Right kidney (tissue), 1 donor: Measurements from ENCODE around the gene ERC1.
"Not testable (repeated sequence)": the region's sequence is repeated elsewhere in the genome, so short reads cannot be mapped to it uniquely, and the experiment has no call there.

Experiments
- DNase-seq: peaks from one replicate; pipeline ENCODE4 v3.0.0-alpha.2; 2016

ERC1 gene

GRCh38 chr12:1226951-1227350, 235.9 kb downstream of the ERC1 start:
- no peak for DNase-seq

- DNase-seq: no peak
These were observed 243.1 kb downstream of the ERC1 start for GRCh38 chr12:1234073-1234472.

GRCh38 chr12:1246637-1247036, 255.6 kb downstream of the ERC1 start:
- peak; percentile 4 for DNase-seq

GRCh38 chr12:1250641-1251040, 259.6 kb downstream of the ERC1 start:
- no peak for DNase-seq

GRCh38 chr12:1252758-1253157, 261.7 kb downstream of the ERC1 start:
- DNase-seq: no peak

- DNase-seq: not testable (repeated sequence)
These were observed 264.1 kb downstream of the ERC1 start for GRCh38 chr12:1255125-1255524.

- not testable (repeated sequence) for DNase-seq
These were observed 264.8 kb downstream of the ERC1 start for GRCh38 chr12:1255854-1256253.

- no peak for DNase-seq
These were observed 265.3 kb downstream of the ERC1 start for GRCh38 chr12:1256285-1256684.

GRCh38 chr12:1256991-1257390, 266.0 kb downstream of the ERC1 start:
- DNase-seq: no peak

- DNase-seq: no peak
These were observed 271.0 kb downstream of the ERC1 start for GRCh38 chr12:1262011-1262410.

- no peak for DNase-seq
These were observed 276.2 kb downstream of the ERC1 start for GRCh38 chr12:1267243-1267642.

GRCh38 chr12:1272142-1272541, 281.1 kb downstream of the ERC1 start:
- DNase-seq: no peak

GRCh38 chr12:1273051-1273450, 282.0 kb downstream of the ERC1 start:
- DNase-seq: no peak

- no peak for DNase-seq
These were observed 286.9 kb downstream of the ERC1 start for GRCh38 chr12:1277905-1278304.

- no peak for DNase-seq
These were observed 288.0 kb downstream of the ERC1 start for GRCh38 chr12:1279050-1279449.

GRCh38 chr12:1280059-1280458, 289.0 kb downstream of the ERC1 start:
- DNase-seq: no peak

- no peak for DNase-seq
These were observed 290.8 kb downstream of the ERC1 start for GRCh38 chr12:1281683-1282366.

- no peak for DNase-seq
These were observed 291.8 kb downstream of the ERC1 start for GRCh38 chr12:1282670-1283315.

GRCh38 chr12:1283316-1283715, 292.3 kb downstream of the ERC1 start:
- no peak for DNase-seq

GRCh38 chr12:1284611-1285010, 293.6 kb downstream of the ERC1 start:
- no peak for DNase-seq

GRCh38 chr12:1287446-1287975, 296.5 kb downstream of the ERC1 start:
- DNase-seq: no peak

GRCh38 chr12:1288333-1288732, 297.3 kb downstream of the ERC1 start:
- DNase-seq: no peak

GRCh38 chr12:1289371-1290155, 298.5 kb downstream of the ERC1 start:
- DNase-seq: no peak
